ENCODE data around the gene PAMR1.
"Not testable (repeated sequence)": the region's sequence is repeated elsewhere in the genome, so short reads cannot be mapped to it uniquely, and the experiment has no call there.

The PAMR1 gene

DNA sequence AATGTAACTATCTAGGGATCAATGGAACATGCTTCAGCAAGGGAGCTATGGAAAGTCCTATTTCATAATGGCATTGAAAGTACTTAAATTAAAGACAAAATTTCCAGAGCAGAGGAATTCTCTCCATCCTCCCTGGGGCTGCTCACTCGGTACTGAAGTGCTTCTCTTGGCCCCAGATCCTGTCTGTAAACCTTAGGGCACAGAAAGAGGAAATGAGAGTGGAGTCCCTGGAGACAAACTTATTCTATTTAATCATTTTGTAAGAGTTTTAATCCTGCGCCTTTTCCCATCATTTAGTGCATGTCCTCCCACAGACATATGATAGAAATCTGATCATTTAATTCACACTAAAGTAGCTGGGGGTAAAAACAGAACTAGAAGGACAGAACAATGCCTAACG is 20.9 kb upstream of the PAMR1 start:
- no peak for DNase-seq (ENCODE audit: extremely low read depth in 1 of 2, low read depth in 1 of 2)

DNA sequence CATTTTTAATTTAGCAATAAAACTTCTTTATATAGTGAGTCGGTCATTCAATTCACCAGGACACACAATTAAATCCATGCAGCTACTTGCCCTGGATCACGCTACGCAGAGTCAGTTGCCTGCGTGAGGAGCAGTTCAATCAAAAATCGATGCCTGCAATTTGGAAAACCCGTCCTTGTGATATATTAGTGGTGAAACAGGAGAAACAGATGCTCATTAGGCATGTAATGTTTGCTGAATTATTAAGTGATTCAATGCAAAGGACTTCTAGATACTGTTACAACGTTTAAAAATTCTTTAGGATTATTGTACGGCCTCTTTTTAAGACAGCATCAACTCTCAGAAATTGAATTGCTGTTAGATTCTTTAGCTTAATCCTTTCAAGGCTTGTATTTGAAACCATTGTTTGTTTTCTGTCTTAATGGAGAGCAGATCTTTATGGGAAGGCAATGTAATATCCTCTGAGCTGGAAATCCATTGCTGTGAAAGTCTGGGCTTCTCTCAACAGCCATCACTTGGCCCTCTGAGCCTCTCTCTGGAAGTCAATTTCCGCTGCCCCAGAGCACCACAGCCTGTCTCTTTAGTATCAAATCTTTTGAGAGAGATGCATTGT is 20.1 kb upstream of the PAMR1 start:
- DNase-seq (ENCODE audit: extremely low read depth in 1 of 2, low read depth in 1 of 2): no peak

DNA sequence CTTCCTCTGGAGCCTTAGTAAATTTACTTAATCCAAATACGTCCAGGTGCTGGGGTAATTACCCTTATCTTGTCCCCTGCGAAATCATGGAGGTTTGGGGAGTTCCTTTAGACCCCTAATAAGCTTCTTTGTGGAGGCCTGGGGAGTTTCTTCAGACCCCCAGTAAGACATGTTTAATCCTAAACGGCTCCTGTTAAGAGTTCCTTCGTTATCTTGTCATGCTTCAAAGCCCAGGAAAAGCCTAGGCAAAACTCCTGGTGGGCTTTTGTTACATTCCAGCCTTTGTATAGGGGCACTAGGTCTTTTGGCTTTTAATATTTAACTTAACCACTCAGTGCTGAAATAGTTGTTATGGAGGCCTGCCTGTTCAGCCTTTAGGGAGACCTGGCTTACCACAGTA is 18.1 kb upstream of the PAMR1 start:
- no peak for DNase-seq (ENCODE audit: extremely low read depth in 1 of 2, low read depth in 1 of 2)

DNA sequence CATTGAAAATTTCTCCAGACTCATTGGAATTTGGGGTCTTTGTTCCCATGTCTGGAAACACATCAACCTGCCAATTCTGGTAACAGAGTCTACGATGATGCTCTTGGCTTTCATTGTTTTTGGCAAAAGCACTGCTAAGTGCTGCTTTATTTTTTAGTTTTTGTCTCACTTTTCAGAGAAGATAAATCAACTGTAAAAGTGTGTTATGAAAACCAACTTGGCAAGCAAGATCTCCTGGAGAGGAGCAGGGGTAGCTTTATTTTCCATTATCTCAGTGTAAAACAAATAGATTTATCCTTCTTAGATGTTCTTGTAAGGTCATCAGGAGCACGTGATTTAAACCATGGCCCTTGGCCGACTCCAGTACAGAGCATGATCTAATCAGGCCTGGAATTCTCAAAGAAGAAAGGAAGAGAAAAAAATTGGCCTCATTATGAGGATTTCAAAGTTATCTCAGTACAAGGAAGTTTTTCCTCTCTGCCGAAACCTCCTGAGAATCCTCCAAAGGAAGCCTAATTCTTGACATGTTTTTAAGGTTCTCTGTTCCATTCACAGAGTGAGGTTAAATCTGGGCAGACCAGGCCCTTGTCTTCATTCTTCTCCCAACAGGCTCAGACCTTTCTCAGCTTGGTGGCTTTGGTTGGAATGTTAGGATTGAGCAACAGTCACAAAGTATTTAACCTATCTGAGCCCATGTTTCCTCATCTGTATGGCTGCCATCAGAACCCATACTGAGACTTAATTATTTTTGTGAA is 16.4 kb upstream of the PAMR1 start:
- no peak for DNase-seq (ENCODE audit: extremely low read depth in 1 of 2, low read depth in 1 of 2)

DNA sequence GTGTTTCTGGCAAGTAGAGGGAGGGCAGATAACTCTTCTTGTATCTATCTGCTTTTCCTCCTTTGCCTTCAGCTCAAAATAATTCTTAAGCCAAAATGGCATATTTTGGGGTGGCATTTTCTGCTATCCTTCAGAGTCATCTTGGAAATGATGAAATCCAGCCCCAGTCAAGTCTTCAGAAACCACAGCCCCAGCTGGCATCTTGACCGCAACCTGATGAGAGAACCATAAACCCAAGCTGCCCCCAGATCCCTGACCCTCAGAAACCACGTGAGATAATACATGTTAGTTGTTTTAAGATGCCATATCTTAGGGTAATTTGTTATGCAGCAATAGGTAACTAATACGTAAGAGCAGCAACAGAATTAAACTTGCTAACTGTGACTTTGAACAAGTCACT is 15.1 kb upstream of the PAMR1 start:
- no peak for DNase-seq (ENCODE audit: extremely low read depth in 1 of 2, low read depth in 1 of 2)

DNA sequence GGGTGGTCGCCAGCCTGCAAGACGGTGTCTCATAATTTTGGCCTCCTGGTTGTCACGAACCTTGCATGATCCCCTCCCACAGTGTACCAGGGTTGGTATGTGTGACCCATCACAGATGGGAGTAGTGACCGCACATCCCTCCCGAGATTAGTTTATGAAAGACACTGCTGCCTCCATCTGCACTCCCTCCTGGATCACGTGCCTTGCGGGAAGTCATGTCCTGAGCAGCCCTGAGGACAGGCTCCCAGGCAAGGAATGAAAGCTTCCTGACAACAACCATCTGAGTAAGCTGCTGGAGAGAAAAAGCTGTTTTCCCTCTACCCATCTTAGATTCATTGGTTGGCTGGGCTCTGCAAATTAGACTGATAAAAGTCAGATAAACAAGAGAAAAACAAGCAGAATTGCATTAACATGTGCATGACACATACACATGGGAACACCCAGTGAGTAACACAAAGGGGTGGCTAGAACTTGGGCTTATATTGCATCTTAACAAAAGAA is 14.4 kb upstream of the PAMR1 start:
- DNase-seq (ENCODE audit: extremely low read depth in 1 of 2, low read depth in 1 of 2): no peak

DNA sequence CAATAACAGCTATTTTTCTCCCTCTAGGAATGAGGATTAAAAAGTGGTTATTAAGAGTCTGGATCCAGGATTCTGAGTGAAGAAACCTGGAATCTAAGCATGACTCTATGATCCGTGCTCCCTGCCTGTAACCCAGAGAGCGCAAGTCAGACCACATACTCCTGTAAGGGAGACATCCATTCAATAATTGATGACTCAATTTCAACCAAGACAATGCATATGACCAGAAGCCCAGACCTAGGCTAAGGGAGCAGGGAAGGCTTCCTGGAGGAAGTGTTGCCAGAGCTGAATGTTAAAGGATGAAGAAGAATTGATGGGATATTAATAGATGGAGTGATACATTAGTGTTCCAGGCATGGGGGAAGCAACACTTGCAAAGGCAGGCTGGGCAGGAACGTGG is 13.8 kb upstream of the PAMR1 start:
- DNase-seq (ENCODE audit: extremely low read depth in 1 of 2, low read depth in 1 of 2): no peak

DNA sequence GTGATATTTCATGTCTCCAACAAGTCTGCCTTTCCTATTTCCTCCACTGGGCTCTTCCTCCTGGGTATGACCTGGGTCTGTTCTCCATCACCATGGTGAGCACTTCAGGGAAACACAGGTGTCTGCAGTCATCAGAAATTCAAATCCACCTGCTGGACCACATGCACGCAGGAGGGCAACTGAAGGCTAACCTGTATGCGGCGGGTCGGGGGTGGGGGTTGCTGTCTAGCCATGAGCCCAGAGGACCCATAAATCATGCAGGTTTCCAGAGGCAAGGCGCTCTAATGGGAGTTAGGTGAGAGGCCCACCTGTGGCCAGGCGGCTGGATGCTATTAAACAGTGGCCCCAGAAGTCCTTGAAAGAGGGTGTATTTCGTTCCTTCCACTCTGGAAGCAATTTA is 11.1 kb upstream of the PAMR1 start:
- no peak for DNase-seq (ENCODE audit: extremely low read depth in 1 of 2, low read depth in 1 of 2)

DNA sequence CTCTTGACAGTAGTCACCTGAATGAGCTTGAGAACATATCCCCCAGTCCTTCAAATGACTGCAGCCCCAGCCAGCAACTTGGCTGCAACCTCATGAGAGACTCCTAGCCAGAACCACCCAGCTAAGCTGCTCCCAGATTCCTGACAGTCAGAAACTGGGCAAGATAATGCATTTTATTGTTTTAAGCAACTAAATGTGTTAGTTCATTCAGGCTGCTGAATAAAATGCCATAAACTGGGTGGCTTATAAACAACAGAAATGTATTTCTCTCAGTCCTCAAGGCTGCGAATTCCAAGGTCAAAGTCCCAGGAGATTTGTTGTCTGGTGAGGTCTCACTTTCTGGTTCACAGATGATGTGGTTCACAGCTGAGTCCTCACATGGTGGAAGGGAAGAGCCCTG is 5.8 kb upstream of the PAMR1 start:
- DNase-seq (ENCODE audit: extremely low read depth in 1 of 2, low read depth in 1 of 2): no peak

DNA sequence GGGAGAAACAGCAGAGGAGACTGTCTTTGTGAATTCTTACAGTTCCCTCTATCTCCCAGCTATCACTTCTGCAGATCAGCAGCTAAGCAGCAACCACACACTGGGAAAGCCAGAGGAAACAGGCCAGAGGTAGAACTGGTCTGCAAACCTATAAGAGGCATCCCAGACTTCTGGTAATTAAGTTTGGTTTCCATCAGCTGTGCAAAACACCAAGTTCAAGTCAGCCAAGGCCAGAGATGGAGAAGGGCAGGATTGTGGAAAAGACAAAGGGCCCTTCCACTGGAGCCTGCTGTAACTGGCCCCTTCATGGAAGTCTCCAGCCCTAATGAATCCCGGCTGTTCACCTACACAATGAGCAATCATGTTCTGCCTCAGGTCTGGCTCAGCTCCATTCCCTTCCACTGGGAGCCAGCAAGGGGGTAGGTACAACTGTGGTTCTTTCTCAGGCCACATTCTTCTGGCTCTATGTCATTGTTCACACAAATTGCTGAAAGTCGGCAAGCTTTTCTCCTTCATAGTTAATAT is 4.6 kb upstream of the PAMR1 start:
- no peak for DNase-seq (ENCODE audit: extremely low read depth in 1 of 2, low read depth in 1 of 2)

DNA sequence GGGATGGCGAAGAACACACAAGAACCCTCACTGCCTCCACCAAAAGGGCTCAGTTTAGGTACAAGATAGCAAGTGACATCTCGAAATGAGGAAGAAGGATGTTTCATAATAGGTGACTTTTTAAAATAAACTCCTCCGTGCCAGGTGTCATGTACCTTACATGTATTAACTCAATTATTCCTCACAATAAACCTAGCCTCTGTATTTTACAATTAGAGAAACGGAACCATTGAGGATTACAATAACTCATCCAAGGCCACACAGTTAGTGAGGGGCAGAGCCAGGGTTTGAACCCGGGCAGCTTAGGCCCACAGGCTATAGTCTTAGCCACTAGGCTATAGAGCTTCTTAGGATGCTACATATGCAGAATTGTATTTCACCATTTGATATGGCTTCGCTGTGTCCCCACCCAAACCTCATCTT is 965 bp upstream of the PAMR1 start:
- no peak for DNase-seq (ENCODE audit: extremely low read depth in 1 of 2, low read depth in 1 of 2)

DNA sequence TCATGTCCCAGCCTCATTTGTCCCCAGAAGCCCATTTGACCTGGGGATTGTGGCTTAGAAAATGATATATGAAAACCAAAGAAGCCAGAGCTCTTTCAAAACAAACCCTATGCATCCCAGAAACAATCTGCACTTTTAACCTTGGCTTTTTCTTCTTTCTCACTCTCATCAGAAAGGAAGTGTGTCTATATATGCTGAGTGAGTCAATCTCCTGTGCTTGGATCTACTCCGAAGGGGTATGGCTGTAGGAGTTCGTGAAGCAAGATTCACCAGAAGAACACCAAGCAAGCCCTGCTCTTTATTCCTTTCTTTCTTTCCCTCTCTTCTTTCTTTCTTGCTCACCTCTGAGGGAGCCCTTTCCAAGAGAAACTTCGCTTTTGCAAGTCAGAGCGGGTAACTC is 636 bp downstream of the PAMR1 start:
- no peak for DNase-seq (ENCODE audit: extremely low read depth in 1 of 2, low read depth in 1 of 2)

DNA sequence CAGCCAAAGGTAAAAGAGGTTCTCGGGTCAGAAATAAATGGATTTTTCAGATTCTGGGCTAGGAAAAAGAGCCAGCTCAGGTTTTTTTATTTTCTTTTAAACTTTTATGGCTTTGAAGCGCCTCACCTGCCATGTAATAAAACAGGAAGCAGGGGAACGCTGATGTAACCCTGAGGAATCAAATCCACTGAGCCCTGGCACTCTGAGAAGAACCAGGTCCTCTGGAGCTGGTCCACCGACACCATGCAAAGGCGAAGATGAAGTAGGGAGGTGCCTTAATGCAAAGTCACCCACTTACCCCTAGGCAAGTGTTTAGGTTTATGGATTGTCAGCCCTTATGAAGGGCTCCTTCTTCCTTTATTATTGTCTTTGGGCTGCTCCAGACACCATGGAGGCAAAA is 1.6 kb downstream of the PAMR1 start:
- no peak for DNase-seq (ENCODE audit: extremely low read depth in 1 of 2, low read depth in 1 of 2)

DNA sequence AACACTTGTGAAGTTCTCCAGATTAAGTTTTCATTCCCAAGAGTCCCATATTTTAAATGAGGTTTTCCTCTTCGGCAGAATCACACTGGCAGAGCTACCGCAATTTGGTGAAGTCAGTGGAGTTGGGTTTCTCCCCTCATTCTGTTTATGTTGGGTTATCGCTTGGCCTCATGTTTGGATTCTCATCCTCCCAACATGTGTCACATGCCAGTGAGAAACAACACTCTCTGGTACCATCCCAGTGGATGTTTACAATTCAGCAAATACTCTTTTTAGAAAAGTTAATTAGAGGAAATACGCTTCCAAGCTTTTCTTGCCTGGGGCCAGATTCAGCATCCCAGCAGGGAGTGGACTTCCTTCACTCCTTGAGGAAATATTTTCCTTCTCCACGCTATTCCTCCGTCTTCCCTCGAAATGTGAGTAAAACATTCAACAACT is 2.1 kb downstream of the PAMR1 start:
- no peak for DNase-seq (ENCODE audit: extremely low read depth in 1 of 2, low read depth in 1 of 2)

DNA sequence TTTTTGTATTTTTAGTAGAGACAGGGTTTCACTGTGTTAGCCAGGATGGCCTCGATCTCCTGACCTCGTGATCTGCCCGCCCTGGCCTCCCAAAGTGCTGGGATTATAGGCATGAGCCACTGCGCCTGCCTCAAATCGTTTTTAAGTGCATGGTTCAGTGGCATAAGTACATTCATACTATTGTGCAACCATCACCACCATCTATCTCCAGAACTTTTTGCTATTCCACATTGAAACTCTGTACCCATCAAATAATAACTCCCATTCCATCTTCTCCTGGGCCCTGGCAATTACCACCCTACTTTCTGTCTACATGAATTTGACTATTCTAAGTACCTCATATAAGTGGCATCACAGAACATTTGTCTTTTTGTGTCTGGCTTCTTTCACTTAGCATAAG is 3.3 kb downstream of the PAMR1 start:
- DNase-seq (ENCODE audit: extremely low read depth in 1 of 2, low read depth in 1 of 2): not testable (repeated sequence)

DNA sequence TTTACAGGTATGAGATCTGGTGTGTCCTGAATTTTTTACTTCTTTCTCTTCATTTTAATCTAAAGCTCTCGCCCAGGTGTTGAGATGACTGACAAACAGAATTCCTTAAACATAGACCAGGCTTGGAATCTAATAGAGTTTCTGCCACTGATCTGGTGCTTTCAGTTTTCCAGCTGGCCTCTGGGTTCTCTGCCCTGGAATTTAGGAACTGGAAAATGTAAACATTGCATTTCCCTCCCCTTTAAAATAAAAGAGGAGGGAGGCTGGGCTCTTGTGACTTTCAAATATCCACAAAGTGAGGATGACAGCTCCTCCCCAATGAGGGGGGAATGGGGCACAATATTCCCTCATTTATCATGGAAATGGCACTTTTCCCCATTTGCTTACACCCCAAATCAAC is 5.0 kb downstream of the PAMR1 start:
- no peak for DNase-seq (ENCODE audit: extremely low read depth in 1 of 2, low read depth in 1 of 2)

DNA sequence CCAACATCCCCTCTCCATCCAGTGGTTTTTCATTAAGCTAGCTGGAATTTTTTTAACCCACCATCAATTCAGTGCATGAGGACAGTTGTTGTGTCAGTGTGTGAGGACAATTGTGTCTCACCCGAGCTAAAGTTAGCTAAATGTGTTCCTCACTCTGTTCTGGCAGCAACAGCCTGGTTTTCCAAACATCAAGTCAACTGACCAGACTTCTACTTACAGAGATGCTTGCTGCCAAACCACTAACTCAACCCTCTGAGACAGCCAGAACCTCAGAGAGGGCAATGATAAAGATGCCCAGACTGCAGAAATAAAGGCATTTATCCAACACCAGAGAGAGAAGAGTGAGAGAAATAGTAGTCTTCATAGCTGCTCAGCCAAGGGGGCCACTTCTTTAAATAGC is 6.7 kb downstream of the PAMR1 start:
- DNase-seq (ENCODE audit: extremely low read depth in 1 of 2, low read depth in 1 of 2): no peak

DNA sequence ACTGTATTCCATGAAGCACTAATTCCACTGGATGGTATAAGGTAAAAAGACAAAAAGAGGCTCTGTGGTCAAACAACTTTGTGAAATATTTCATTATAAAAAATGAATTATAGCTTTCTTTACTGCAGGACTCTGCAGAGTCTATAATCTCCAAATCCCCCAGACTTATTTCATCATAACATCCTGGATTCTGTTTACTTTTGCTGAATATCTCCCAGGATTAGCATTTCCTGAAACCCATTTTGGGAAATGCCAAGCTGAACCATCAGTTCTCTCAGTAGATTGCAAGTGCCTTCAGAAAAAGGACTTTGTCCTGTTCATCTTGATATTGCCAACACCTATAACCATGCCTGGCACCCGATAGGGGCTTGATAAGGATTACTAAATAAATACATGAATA is 7.9 kb downstream of the PAMR1 start:
- no peak for DNase-seq (ENCODE audit: extremely low read depth in 1 of 2, low read depth in 1 of 2)

DNA sequence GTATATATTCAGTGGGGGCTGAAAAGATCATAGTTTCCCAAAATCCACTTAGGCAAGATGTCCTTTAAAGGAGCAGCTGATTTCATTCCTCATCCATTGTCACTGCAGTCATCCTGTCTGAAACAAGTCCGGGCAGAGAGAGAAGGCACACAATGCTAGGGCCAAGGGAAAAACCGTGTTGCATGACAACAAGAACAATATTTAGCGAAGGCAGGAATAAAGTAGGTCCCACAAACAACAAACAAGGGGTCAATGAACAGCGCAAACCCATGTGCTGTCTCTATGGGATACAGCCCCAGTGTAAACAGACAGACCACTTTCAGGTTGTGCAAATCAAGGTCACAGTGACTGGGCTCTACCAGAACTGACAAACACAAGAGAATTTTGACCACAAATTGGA is 9.0 kb downstream of the PAMR1 start:
- DNase-seq (ENCODE audit: extremely low read depth in 1 of 2, low read depth in 1 of 2): no peak

DNA sequence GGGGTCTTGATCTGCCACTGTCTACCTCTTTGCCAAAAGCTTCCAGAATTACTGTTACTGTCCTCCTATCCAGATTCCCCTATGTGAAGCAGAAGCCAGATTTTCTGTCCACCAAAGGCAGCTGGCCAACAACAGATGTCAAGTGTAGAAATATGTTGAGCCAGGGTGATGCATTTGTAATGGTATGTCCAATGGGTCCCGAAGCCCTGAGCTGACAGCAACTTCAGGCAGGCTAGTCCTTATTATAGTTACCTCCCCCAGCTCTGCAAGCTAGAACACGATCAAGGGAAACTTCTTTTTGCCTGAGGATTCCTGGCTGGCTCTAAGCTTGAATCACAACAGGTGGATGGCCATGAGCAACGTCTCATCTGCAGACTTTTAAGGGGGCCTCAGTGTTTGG is 10.2 kb downstream of the PAMR1 start:
- no peak for DNase-seq (ENCODE audit: extremely low read depth in 1 of 2, low read depth in 1 of 2)

DNA sequence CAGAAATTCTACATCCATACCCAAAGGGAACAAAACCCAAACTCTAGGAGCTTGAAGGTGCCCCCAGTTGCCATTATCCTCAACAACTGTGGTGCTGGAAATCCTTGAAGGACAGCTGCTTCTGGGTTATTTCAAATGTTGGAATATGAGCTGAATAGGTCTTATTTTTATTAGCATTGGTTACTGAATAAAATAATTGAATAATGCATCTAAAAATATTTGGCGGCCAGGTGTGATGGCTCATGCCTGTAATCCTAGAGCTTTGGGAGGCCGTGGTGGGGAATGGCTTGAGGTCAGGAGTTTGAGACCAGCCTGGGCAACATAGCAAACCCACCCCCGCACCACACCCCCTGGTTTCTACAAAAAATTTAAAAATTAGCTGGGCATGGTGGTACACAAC is 10.9 kb downstream of the PAMR1 start:
- DNase-seq (ENCODE audit: extremely low read depth in 1 of 2, low read depth in 1 of 2): no peak

DNA sequence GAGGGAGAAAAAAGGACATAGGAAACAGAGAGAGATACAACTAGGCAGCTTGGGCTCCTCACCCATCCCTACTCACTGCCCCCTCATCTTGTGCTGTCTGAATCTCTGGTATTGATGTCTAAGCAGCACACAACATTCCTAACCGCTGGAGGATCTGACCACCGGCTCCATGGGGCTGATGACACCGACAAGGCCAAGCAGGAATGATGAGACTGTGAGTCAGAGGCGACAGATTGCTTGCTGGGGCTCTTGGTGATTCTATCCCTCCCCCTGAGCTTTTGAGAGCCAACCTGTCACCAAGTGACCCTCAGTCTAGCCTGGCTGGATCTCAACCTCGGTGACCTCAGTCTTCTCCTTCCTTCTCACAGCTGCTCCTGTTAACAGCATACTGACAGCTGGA is 13.8 kb downstream of the PAMR1 start:
- no peak for DNase-seq (ENCODE audit: extremely low read depth in 1 of 2, low read depth in 1 of 2)

Measured in stimulated activated CD8-positive, alpha-beta memory T cell treated with anti-CD3 and anti-CD28 coated beads, Interleukin-7, amount 100 ng/mL, for 48 hours (primary cell).